ENCODE measurements around the gene NFIA.

DNA sequence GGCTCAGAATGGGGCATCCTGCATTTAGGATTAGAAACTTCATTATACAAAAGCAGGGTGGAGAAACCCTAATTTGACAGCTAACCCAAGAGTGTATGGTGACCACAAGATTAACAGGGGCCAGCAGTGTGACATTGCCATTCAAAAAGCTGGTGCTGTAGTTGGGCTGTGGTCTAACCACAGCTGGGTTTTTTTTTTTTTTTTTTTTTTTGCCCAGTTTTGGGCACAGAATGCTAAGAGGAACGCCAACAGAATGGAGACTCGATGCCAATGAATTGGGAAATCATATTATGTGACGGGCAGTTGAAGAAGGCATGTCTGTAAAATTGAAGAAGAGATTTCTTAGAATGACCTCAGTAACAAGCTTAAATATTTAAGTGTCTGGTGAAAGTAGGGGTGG is 58.4 kb downstream of the NFIA start:
- TF ChIP-seq, protein P1, sequence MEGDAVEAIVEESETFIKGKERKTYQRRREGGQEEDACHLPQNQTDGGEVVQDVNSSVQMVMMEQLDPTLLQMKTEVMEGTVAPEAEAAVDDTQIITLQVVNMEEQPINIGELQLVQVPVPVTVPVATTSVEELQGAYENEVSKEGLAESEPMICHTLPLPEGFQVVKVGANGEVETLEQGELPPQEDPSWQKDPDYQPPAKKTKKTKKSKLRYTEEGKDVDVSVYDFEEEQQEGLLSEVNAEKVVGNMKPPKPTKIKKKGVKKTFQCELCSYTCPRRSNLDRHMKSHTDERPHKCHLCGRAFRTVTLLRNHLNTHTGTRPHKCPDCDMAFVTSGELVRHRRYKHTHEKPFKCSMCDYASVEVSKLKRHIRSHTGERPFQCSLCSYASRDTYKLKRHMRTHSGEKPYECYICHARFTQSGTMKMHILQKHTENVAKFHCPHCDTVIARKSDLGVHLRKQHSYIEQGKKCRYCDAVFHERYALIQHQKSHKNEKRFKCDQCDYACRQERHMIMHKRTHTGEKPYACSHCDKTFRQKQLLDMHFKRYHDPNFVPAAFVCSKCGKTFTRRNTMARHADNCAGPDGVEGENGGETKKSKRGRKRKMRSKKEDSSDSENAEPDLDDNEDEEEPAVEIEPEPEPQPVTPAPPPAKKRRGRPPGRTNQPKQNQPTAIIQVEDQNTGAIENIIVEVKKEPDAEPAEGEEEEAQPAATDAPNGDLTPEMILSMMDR (IDR thresholded peaks at IDR 0.05), result no peak
- TF ChIP-seq POLR2AphosphoS5 (IDR thresholded peaks at IDR 0.05) (no peak), EP300 (IDR thresholded peaks at IDR 0.05) (no peak)

Measured in upper lobe of left lung (tissue), 4 donors.